GM12878 (cell line): ENCODE measurements around the gene CAMK2A. TPM values are rescaled to one million over a fixed set of nuclear protein-coding genes. Genes with fewer than 3 reads are reported as not detected.

Source experiments
- ATAC-seq: fragments of 200-7000 bp; cut with Tn5 transposase; 3 replicates; pipeline ENCODE4 v1.9.1; 2020; ENCODE audit warnings: mild to moderate bottlenecking, moderate library complexity
- BruUV-seq: library from RNA; stranded (reverse); fragments of 400-500 nt; replicated peaks from 2 replicates; lab custom pipeline; 2021; lab: Mats Ljungman, UMichigan
- CTCF ChIA-PET: fragments of 300-600 bp; sonication (Branson Sonifier 250); formaldehyde crosslinking; extraction: SDS; loops from one replicate; lab custom pipeline; 2021; ENCODE audit warnings: inconsistent platforms; lab: Yijun Ruan, JAX
- POLR2A ChIA-PET: fragments of 350-600 bp; formaldehyde crosslinking; extraction: SDS; loops from one replicate; lab custom pipeline; 2021; ENCODE audit warnings: inconsistent platforms; lab: Charles Lee
- RAD21 ChIA-PET: fragments of 300-600 bp; sonication (Branson Sonifier 250); formaldehyde crosslinking; loops from one replicate; lab custom pipeline; 2023; ENCODE audit warnings: antibody characterized with exemption; ENCODE audit not compliant: unreplicated experiment; lab: Charles Lee
- SMC1A ChIA-PET: fragments of 300-600 bp; sonication (Branson Sonifier 250); formaldehyde crosslinking; loops from one replicate; lab custom pipeline; 2023; ENCODE audit not compliant: unreplicated experiment, uncharacterized antibody; lab: Charles Lee
- DNase-seq: peaks from one replicate; pipeline ENCODE4 v3.0.0-alpha.2; 2011; ENCODE audit warnings: low read depth, low spot score
- FAIRE-seq: peaks from 3 replicates; lab custom pipeline; 2011; peaks lifted over from hg19 to GRCh38; lab: Jason Lieb, UNC
- H2AFZ ChIP-seq: 2 replicates; pipeline ENCODE4 v1.6.0; 2011; ENCODE audit warnings: low read depth, low read length, control low read depth; ENCODE audit not compliant: control insufficient read depth
- H3K27ac ChIP-seq: 2 replicates; pipeline ENCODE4 v1.5.1; 2011; ENCODE audit warnings: control low read depth; ENCODE audit not compliant: control insufficient read depth, insufficient read depth
- H3K27me3 ChIP-seq, 2 experiments: replicated peaks in 1 of 2; 2 replicates each; pipeline versions ENCODE4 v1.6.0 to v1.6.1; 2011; ENCODE audit warnings: low read length in 1 of 2; ENCODE audit not compliant: control insufficient read depth in 2 of 2, insufficient read depth in 2 of 2
- H3K36me3 ChIP-seq, 2 experiments: 2 replicates each; pipeline ENCODE4 v1.5.1; 2011; ENCODE audit warnings: low read length in 1 of 2; ENCODE audit not compliant: control insufficient read depth in 2 of 2, insufficient read depth in 2 of 2
- H3K4me1 ChIP-seq: 2 replicates; pipeline ENCODE4 v1.6.1; 2011; ENCODE audit warnings: mild to moderate bottlenecking, low read length, moderate library complexity, mixed read lengths; ENCODE audit not compliant: control insufficient read depth, insufficient read depth
- H3K4me2 ChIP-seq: 2 replicates; pipeline ENCODE4 v1.6.0; 2011; ENCODE audit warnings: control low read depth; ENCODE audit not compliant: control insufficient read depth, insufficient read depth
- H3K4me3 ChIP-seq: fragments of 200-600 bp; sonication (generic); 2 replicates; pipeline ENCODE4 v1.5.1; 2016
- H3K79me2 ChIP-seq: 2 replicates; pipeline ENCODE4 v1.6.0; 2011; ENCODE audit warnings: low read length; ENCODE audit not compliant: control insufficient read depth, insufficient read depth
- H3K9ac ChIP-seq: 2 replicates; pipeline ENCODE4 v1.8.0; 2011; ENCODE audit warnings: low read length, control low read depth, mixed read lengths; ENCODE audit not compliant: control insufficient read depth, insufficient read depth
- H3K9me3 ChIP-seq: replicated peaks from 3 replicates; pipeline ENCODE4 v1.5.1; 2011; ENCODE audit warnings: mild to moderate bottlenecking, low read length; ENCODE audit not compliant: control insufficient read depth, insufficient read depth
- H4K20me1 ChIP-seq: 2 replicates; pipeline ENCODE4 v1.6.0; 2011; ENCODE audit not compliant: control insufficient read depth, insufficient read depth
- CTCF ChIP-seq, 3 experiments: IDR thresholded peaks in 2 of 3; conservative IDR thresholded peaks in 1 of 3; 2 replicates each; pipeline ENCODE4 v1.5.1; 2011; ENCODE audit warnings: low read depth in 3 of 3, low read length in 3 of 3, mild to moderate bottlenecking in 3 of 3, control low read depth in 2 of 3, moderate library complexity in 2 of 3, inconsistent platforms in 1 of 3, mixed read lengths in 1 of 3; ENCODE audit not compliant: control insufficient read depth in 2 of 3, insufficient read depth in 1 of 3; ENCODE audit errors: extremely low read depth in 1 of 3
- E2F8 ChIP-seq: fragments of 450-650 bp; IDR thresholded peaks from 2 replicates; pipeline ENCODE4 v1.6.1; 2018; ENCODE audit warnings: mild to moderate bottlenecking, low read depth, moderate library complexity; ENCODE audit not compliant: partially characterized antibody
- HDGF ChIP-seq: fragments of 450-650 bp; IDR thresholded peaks from 2 replicates; pipeline ENCODE4 v1.6.1; 2016; ENCODE audit warnings: antibody characterized with exemption
- MEF2A ChIP-seq: IDR thresholded peaks from 2 replicates; pipeline ENCODE4 v1.6.1; 2011; ENCODE audit warnings: low read depth, mild to moderate bottlenecking, low read length, moderate library complexity; ENCODE audit not compliant: insufficient read depth
- POU2F2 ChIP-seq: IDR thresholded peaks from 3 replicates; pipeline ENCODE4 v1.6.1; 2011; ENCODE audit warnings: low read depth, mild to moderate bottlenecking, low read length, borderline replicate concordance
- SIX5 ChIP-seq: IDR thresholded peaks from 2 replicates; pipeline ENCODE4 v1.6.1; 2011; ENCODE audit warnings: mild to moderate bottlenecking, low read depth, low read length, moderate library complexity; ENCODE audit not compliant: severe bottlenecking
- SMAD5 ChIP-seq: IDR thresholded peaks from 2 replicates; pipeline ENCODE4 v1.6.1; 2016; ENCODE audit warnings: antibody characterized with exemption, low read depth
- TAF1 ChIP-seq: IDR thresholded peaks from 2 replicates; pipeline ENCODE4 v1.6.1; 2011; ENCODE audit warnings: mild to moderate bottlenecking, low read depth, low read length, borderline replicate concordance
- TCF3 ChIP-seq: IDR thresholded peaks from 2 replicates; pipeline ENCODE4 v1.6.1; 2012; ENCODE audit warnings: low read depth, mild to moderate bottlenecking, low read length, borderline replicate concordance; ENCODE audit not compliant: insufficient read depth
- ZNF592 ChIP-seq: fragments of 450-650 bp; IDR thresholded peaks from 2 replicates; pipeline ENCODE4 v1.6.1; 2017; ENCODE audit warnings: mild to moderate bottlenecking, moderate library complexity
- WGBS: methylation state at CpG from one replicate; pipeline ENCODE4 v1.1.6; 2016; ENCODE audit warnings: low lambda C conversion rate; ENCODE audit not compliant: insufficient replicate concordance, insufficient coverage; ENCODE audit errors: missing lambda C conversion rate; 5-methylcytosine and 5-hydroxymethylcytosine counted together
- in situ Hi-C: fragments of 300-500 bp; cut with MboI; formaldehyde crosslinking; loops from 9 replicates; pipeline ENCODE4 v1.14.3; 2018; ENCODE audit warnings: mixed read lengths
- intact Hi-C: fragments of 100-400 bp; cut with micrococcal nuclease; formaldehyde crosslinking; loops from one replicate; pipeline ENCODE4 v1.14.2; 2022; ENCODE audit not compliant: unreplicated experiment
- polyA plus RNA-seq, 11 experiments: library from polyadenylated mRNA; depleted of rRNA in 4 of 11; unstranded in 6 of 11; stranded (reverse) in 5 of 11; fragments of >200 nt; fragmentation: Nextera tagmentation in 4 of 11; fragmentation: Illumina TruSeq in 1 of 11; extraction: Ambion mirVana in 4 of 11; extraction: Trizol in 1 of 11; gene quantifications; 1 replicate in 1 of 11; 2 replicates in 10 of 11; pipeline versions ENCODE4 v1.2.1 to v1.2.3, GENCODE V29; 2011 to 2016; ENCODE audit warnings: inconsistent platforms in 2 of 11, missing spikeins in 2 of 11, low read depth in 1 of 11
- total RNA-seq, 4 experiments: library from RNA; depleted of rRNA in 3 of 4; stranded (reverse); fragments of >200 nt in 3 of 4; fragmentation: Illumina TruSeq in 1 of 4; extraction: Trizol in 1 of 4; gene quantifications; 2 replicates each; pipeline versions ENCODE4 v1.2.1 to v1.2.3, GENCODE V29; 2013 to 2021

The CAMK2A gene
- total and polyA plus RNA-seq, 10 of the 15 experiments (the other 5 are each of a cell fraction or from before 2014, with no cell fraction given) = 0.11 TPM; not detected in 9

- TF ChIP-seq ZNF592 (no peak), E2F8 (no peak)
Observed at GRCh38 chr5:150316320-150316719, 26.7 kb upstream of the CAMK2A start (continued).

- no peak overlapping the region for H3K4me3 ChIP-seq
- no peak overlapping the region for H2AFZ ChIP-seq
- CTCF ChIA-PET = no interaction called here
- WGBS = 21% methylated on average over 4 of the region's 4 CpGs
- H3K27ac ChIP-seq = no peak overlapping the region
- H3K9ac ChIP-seq = no peak overlapping the region
- SMC1A ChIA-PET = interaction anchor here (1.2 kb wide), 1 partner anchor 16 kb away, joined by 3 read pairs; no protein-coding TSS in a partner anchor
- no peaks in the 10 kb centered on the region for H3K4me1 ChIP-seq
- ATAC-seq (no peak), FAIRE-seq (no peak), DNase-seq (no peak)
- no peaks in the 10 kb centered on the region for H3K36me3 ChIP-seq
- RAD21 ChIA-PET = no interaction called here
- POLR2A ChIA-PET = no interaction called here
- intact Hi-C loops = no loop called here
- in situ Hi-C loops = no loop called here
- no peaks in the 10 kb centered on the region for H3K79me2 ChIP-seq
- no peaks in the 10 kb centered on the region for H4K20me1 ChIP-seq
- H3K9me3 ChIP-seq = no peaks in the 10 kb centered on the region
- no TSS peak for BruUV-seq
- H3K27me3 ChIP-seq = peaks cover 4% of the 10 kb centered on the region in 2 experiments; a peak in 3 of 4 replicates
- no peak overlapping the region for H3K4me2 ChIP-seq
- TF ChIP-seq SMAD5 (no peak), CTCF (IDR thresholded peaks at IDR 0.05 in 2 of 3, conservative IDR thresholded peaks at IDR 0.05 in 1 of 3; ENCODE audit: control insufficient read depth in 2 of 3, extremely low read depth in 1 of 3, insufficient read depth in 1 of 3, low read depth in 3 of 3, low read length in 3 of 3) (no peak), TAF1 (no peak), SIX5 (no peak), POU2F2 (no peak), E2F8 (no peak), TCF3 (no peak), MEF2A (no peak), HDGF (no peak)
Observed at GRCh38 chr5:150315245-150315644, 25.7 kb upstream of the CAMK2A start.
